SK-N-SH treated with all-trans-retinoic acid at 6 μM for 48 hours (cell line): Measurements from ENCODE around the gene TACC3.

Source experiments
- CSDC2 ChIP-seq: fragments of 250-450 bp; sonication (Bioruptor Pico); IDR thresholded peaks from 2 replicates; pipeline ENCODE4 v1.5.0; 2020; ENCODE audit warnings: mild to moderate bottlenecking, moderate library complexity
- GLIS3 ChIP-seq: fragments of 250-450 bp; sonication (Bioruptor Pico); IDR thresholded peaks from 2 replicates; pipeline ENCODE4 v1.5.0; 2020; ENCODE audit warnings: mild to moderate bottlenecking, moderate library complexity
- ISL1 ChIP-seq: fragments of 250-450 bp; sonication (Bioruptor Pico); IDR thresholded peaks from 2 replicates; pipeline ENCODE4 v2.1.2; 2022; ENCODE audit warnings: mild to moderate bottlenecking, moderate library complexity
- OSR1 ChIP-seq: fragments of 250-450 bp; sonication (Bioruptor Pico); IDR thresholded peaks from 2 replicates; pipeline ENCODE4 v1.8.0; 2022; ENCODE audit warnings: moderate library complexity, mild to moderate bottlenecking, inconsistent platforms
- RARB ChIP-seq: fragments of 250-450 bp; sonication (Bioruptor Pico); IDR thresholded peaks from 2 replicates; pipeline ENCODE4 v1.8.0; 2021; ENCODE audit warnings: mild to moderate bottlenecking, moderate library complexity
- SNAI2 ChIP-seq: fragments of 250-450 bp; sonication (Bioruptor Pico); IDR thresholded peaks from 2 replicates; pipeline ENCODE4 v1.5.0; 2020; ENCODE audit warnings: mild to moderate bottlenecking, moderate library complexity
- ZFP3 ChIP-seq: fragments of 250-450 bp; sonication (Bioruptor Pico); IDR thresholded peaks from 2 replicates; pipeline ENCODE4 v1.5.0; 2020; ENCODE audit warnings: mild to moderate bottlenecking, moderate library complexity
- ZFP30 ChIP-seq: fragments of 450-650 bp; formaldehyde crosslinking; IDR thresholded peaks from 2 replicates; pipeline ENCODE4 v1.5.0; 2022; ENCODE audit warnings: mild to moderate bottlenecking, moderate library complexity
- ZNF565 ChIP-seq: fragments of 450-650 bp; formaldehyde crosslinking; conservative IDR thresholded peaks from 2 replicates; pipeline ENCODE4 v1.5.0; 2020; ENCODE audit warnings: low read depth, mild to moderate bottlenecking, moderate library complexity
- ZNF70 ChIP-seq: fragments of 450-650 bp; formaldehyde crosslinking; IDR thresholded peaks from 2 replicates; pipeline ENCODE4 v1.5.0; 2020; ENCODE audit warnings: mild to moderate bottlenecking, moderate library complexity
- ZNF8 ChIP-seq: fragments of 450-650 bp; formaldehyde crosslinking; IDR thresholded peaks from 2 replicates; pipeline ENCODE4 v1.5.0; 2020; ENCODE audit warnings: mild to moderate bottlenecking, moderate library complexity
- TF ChIP-seq, protein P1 (sequence below): fragments of 250-450 bp; sonication (Bioruptor Pico); IDR thresholded peaks from 2 replicates; pipeline ENCODE4 v1.8.0; 2020; ENCODE audit warnings: mild to moderate bottlenecking, moderate library complexity, borderline replicate concordance
- TF ChIP-seq, protein P2 (sequence below): fragments of 250-450 bp; sonication (Bioruptor Pico); IDR thresholded peaks from 2 replicates; pipeline ENCODE4 v1.5.1; 2020; ENCODE audit warnings: low read depth, mild to moderate bottlenecking, moderate library complexity

- TF ChIP-seq ZNF565 (CRISPR knock-in tag) (no peak), RARB (CRISPR knock-in tag) (no peak), GLIS3 (CRISPR knock-in tag) (no peak), ISL1 (CRISPR knock-in tag) (no peak), ZFP30 (CRISPR knock-in tag) (no peak), CSDC2 (no peak), ZFP3 (no peak), SNAI2 (CRISPR knock-in tag) (no peak), ZNF8 (no peak), OSR1 (CRISPR knock-in tag) (no peak), ZNF70 (CRISPR knock-in tag) (no peak)
- TF ChIP-seq, protein P1, sequence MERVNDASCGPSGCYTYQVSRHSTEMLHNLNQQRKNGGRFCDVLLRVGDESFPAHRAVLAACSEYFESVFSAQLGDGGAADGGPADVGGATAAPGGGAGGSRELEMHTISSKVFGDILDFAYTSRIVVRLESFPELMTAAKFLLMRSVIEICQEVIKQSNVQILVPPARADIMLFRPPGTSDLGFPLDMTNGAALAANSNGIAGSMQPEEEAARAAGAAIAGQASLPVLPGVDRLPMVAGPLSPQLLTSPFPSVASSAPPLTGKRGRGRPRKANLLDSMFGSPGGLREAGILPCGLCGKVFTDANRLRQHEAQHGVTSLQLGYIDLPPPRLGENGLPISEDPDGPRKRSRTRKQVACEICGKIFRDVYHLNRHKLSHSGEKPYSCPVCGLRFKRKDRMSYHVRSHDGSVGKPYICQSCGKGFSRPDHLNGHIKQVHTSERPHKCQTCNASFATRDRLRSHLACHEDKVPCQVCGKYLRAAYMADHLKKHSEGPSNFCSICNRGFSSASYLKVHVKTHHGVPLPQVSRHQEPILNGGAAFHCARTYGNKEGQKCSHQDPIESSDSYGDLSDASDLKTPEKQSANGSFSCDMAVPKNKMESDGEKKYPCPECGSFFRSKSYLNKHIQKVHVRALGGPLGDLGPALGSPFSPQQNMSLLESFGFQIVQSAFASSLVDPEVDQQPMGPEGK (CRISPR knock-in tag), result no peak
- TF ChIP-seq, protein P2, sequence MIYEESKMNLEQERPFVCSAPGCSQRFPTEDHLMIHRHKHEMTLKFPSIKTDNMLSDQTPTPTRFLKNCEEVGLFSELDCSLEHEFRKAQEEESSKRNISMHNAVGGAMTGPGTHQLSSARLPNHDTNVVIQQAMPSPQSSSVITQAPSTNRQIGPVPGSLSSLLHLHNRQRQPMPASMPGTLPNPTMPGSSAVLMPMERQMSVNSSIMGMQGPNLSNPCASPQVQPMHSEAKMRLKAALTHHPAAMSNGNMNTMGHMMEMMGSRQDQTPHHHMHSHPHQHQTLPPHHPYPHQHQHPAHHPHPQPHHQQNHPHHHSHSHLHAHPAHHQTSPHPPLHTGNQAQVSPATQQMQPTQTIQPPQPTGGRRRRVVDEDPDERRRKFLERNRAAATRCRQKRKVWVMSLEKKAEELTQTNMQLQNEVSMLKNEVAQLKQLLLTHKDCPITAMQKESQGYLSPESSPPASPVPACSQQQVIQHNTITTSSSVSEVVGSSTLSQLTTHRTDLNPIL (CRISPR knock-in tag), result no peak
Measured at GRCh38 chr4:1784395-1784788, 63.1 kb downstream of the TACC3 start.
